B cell (primary cell): ENCODE results near the gene CCDC194. TPM values are rescaled to one million over a fixed set of nuclear protein-coding genes. Genes with fewer than 3 reads are reported as not detected.
"Not testable (repeated sequence)": the region's sequence is repeated elsewhere in the genome, so short reads cannot be mapped to it uniquely, and the experiment has no call there.

Source experiments
- ATAC-seq: fragments of 200-7000 bp; cut with Tn5 transposase; one replicate; pipeline ENCODE4 v1.10.0; 2021; ENCODE audit warnings: low read depth, mild to moderate bottlenecking, moderate number of reproducible peaks, moderate library complexity
- CTCF ChIA-PET: fragments of 350-600 bp; sonication (Branson Sonifier 250); formaldehyde crosslinking; loops from one replicate; lab custom pipeline; 2021; ENCODE audit warnings: antibody characterized with exemption, inconsistent platforms; lab: Charles Lee
- POLR2A ChIA-PET: fragments of 350-600 bp; sonication (Branson Sonifier 250); formaldehyde crosslinking; loops from one replicate; lab custom pipeline; 2021; ENCODE audit warnings: antibody characterized with exemption; lab: Charles Lee
- DNase-seq: peaks from one replicate; pipeline ENCODE4 v3.0.0; 2013
- H2AFZ ChIP-seq: 2 replicates; pipeline ENCODE4 v1.6.1; 2012; ENCODE audit warnings: mild to moderate bottlenecking, low read depth, low read length; ENCODE audit not compliant: insufficient read depth, poor library complexity, severe bottlenecking
- H3K27ac ChIP-seq, 2 donors: 1 replicate in 1 of 2; 2 replicates in 1 of 2; pipeline ENCODE4 v1.5.1; 2012 to 2013; ENCODE audit warnings: low read length in 2 of 2, mild to moderate bottlenecking in 2 of 2, moderate library complexity in 1 of 2
- H3K27me3 ChIP-seq, 4 experiments: fragments of 200-600 bp in 1 of 4; sonication (generic) in 1 of 4; replicated peaks in 1 of 4; 1 replicate in 2 of 4; 2 replicates in 2 of 4; pipeline versions ENCODE4 v1.6.1 to v1.7.0; 2013 to 2016; ENCODE audit warnings: low read length in 3 of 4, mild to moderate bottlenecking in 2 of 4, mixed read lengths in 1 of 4, moderate library complexity in 1 of 4; ENCODE audit not compliant: insufficient read depth in 4 of 4, control insufficient read depth in 3 of 4; ENCODE audit errors: control extremely low read depth in 1 of 4
- H3K36me3 ChIP-seq, 2 experiments: replicated peaks in 1 of 2; 1 replicate in 1 of 2; 2 replicates in 1 of 2; pipeline versions ENCODE4 v1.6.1 to v1.7.1; 2013; ENCODE audit warnings: low read length in 1 of 2; ENCODE audit not compliant: insufficient read depth in 2 of 2, control insufficient read depth in 1 of 2; ENCODE audit errors: control extremely low read depth in 1 of 2, extremely low read depth in 1 of 2
- H3K4me1 ChIP-seq, 2 donors: fragments of 200-600 bp in 1 of 2; sonication (generic) in 1 of 2; 1 replicate in 1 of 2; 2 replicates in 1 of 2; pipeline versions ENCODE4 v1.5.1 to v1.6.1; 2013 to 2017; ENCODE audit warnings: low read length in 2 of 2; ENCODE audit not compliant: control insufficient read depth in 2 of 2, insufficient read depth in 2 of 2
- H3K4me2 ChIP-seq: replicated peaks from 2 replicates; pipeline ENCODE3; 2012; ENCODE audit warnings: mild to moderate bottlenecking, low read depth, low read length; ENCODE audit not compliant: poor library complexity, severe bottlenecking
- H3K4me3 ChIP-seq, 5 experiments: fragments of 200-600 bp in 1 of 5; sonication (generic) in 1 of 5; 1 replicate in 3 of 5; 2 replicates in 2 of 5; pipeline versions ENCODE4 v1.5.1 to v1.7.0; 2011 to 2016; ENCODE audit warnings: low read length in 4 of 5, mild to moderate bottlenecking in 4 of 5, low read depth in 2 of 5, control low read depth in 1 of 5, moderate library complexity in 1 of 5; ENCODE audit not compliant: insufficient read depth in 1 of 5; ENCODE audit errors: control extremely low read depth in 1 of 5, extremely low read depth in 1 of 5
- H3K79me2 ChIP-seq: fragments of 200-600 bp; sonication (generic); one replicate; pipeline ENCODE4 v1.6.0; 2016; ENCODE audit warnings: low read length; ENCODE audit not compliant: control insufficient read depth, insufficient read depth
- H3K9ac ChIP-seq: fragments of 200-600 bp; sonication (generic); 2 replicates; pipeline ENCODE4 v1.6.1; 2017; ENCODE audit warnings: mild to moderate bottlenecking, low read length, moderate library complexity
- H3K9me3 ChIP-seq, 3 donors: one replicate each; pipeline versions ENCODE4 v1.6.1 to v1.7.1; 2013; ENCODE audit warnings: low read length in 2 of 3; ENCODE audit not compliant: control insufficient read depth in 2 of 3, insufficient read depth in 1 of 3; ENCODE audit errors: control extremely low read depth in 1 of 3
- H4K20me1 ChIP-seq: 2 replicates; pipeline ENCODE4 v1.6.0; 2012; ENCODE audit warnings: mild to moderate bottlenecking, low read length; ENCODE audit not compliant: insufficient read depth, control insufficient read depth, poor library complexity, severe bottlenecking
- H3K27ac Mint-ChIP-seq: one replicate; pipeline ENCODE4 v1.8.0; 2021; ENCODE audit warnings: mixed read lengths
- H3K27me3 Mint-ChIP-seq: one replicate; pipeline ENCODE4 v1.8.0; 2021; ENCODE audit warnings: mixed read lengths
- H3K4me1 Mint-ChIP-seq: one replicate; pipeline ENCODE4 v1.8.0; 2021; ENCODE audit warnings: mixed read lengths
- H3K4me3 Mint-ChIP-seq: one replicate; pipeline ENCODE4 v1.8.0; 2021; ENCODE audit warnings: mixed read lengths
- H3K9me3 Mint-ChIP-seq: one replicate; pipeline ENCODE4 v1.8.0; 2022; ENCODE audit warnings: mixed read lengths; ENCODE audit not compliant: insufficient read depth
- CTCF ChIP-seq: fragments of 200-600 bp; IDR thresholded peaks from one replicate; pipeline ENCODE4 v1.8.0; 2022; ENCODE audit warnings: antibody characterized with exemption, mild to moderate bottlenecking
- EZH2 ChIP-seq: IDR thresholded peaks from 2 replicates; pipeline ENCODE4 v1.6.1; 2012; ENCODE audit warnings: borderline replicate concordance, low read depth, mild to moderate bottlenecking, moderate library complexity, low read length; ENCODE audit not compliant: insufficient read depth, poor library complexity, severe bottlenecking
- WGBS: methylation state at CpG from one replicate; pipeline ENCODE4 v1.1.5; 2013; ENCODE audit warnings: missing lambda C conversion rate; ENCODE audit not compliant: insufficient coverage; 5-methylcytosine and 5-hydroxymethylcytosine counted together
- intact Hi-C: fragments of 100-400 bp; cut with micrococcal nuclease; formaldehyde crosslinking; loops from one replicate; pipeline ENCODE4 v1.10.0; 2022
- polyA plus RNA-seq: library from polyadenylated mRNA; depleted of rRNA; stranded (reverse); fragments of >200 nt; gene quantifications from 2 replicates; pipeline ENCODE4 v1.2.3, GENCODE V29; 2012
- total RNA-seq, 2 donors: library from RNA; stranded (reverse); fragments of 120-200 nt in 1 of 2; gene quantifications; 1 replicate in 1 of 2; 2 replicates in 1 of 2; pipeline versions ENCODE4 v1.2.3 to v1.2.4, GENCODE V29; 2013 to 2022

The CCDC194 gene
- total and polyA plus RNA-seq, 2 donors (not counting 1 experiment from before 2014, with no cell fraction given): 1.4 to 3.4 TPM

GRCh38 chr19:17370026-17370587 is 23.9 kb downstream of the CCDC194 start:
- ChIA-PET POLR2A (no interaction called here), CTCF (no interaction called here)
- peak overlapping the region; percentile 58 for H3K4me3 Mint-ChIP-seq
- TF ChIP-seq EZH2 (no peak), CTCF (no peak)
- peak overlapping the region in 1 of 2 donors; percentile 31 for H3K27ac ChIP-seq
- H3K4me1 ChIP-seq: peaks cover 18 to 34% of the 10 kb centered on the region in 2 donors
- no peak overlapping the region for H3K9ac ChIP-seq
- no peak overlapping the region for H3K4me3 ChIP-seq
- H3K27ac Mint-ChIP-seq: peak overlapping the region; percentile 12
- peaks cover 0 to 37% (median 13%) of the 10 kb centered on the region in 4 experiments for H3K27me3 ChIP-seq
- H4K20me1 ChIP-seq: no peaks in the 10 kb centered on the region
- no peaks in the 10 kb centered on the region for H3K9me3 Mint-ChIP-seq
- H3K79me2 ChIP-seq: no peaks in the 10 kb centered on the region
- no peak overlapping the region for H2AFZ ChIP-seq
- ATAC-seq (peak; percentile 92), DNase-seq (peak; percentile 86)
- intact Hi-C loops: no loop called here
- no peaks in the 10 kb centered on the region for H3K36me3 ChIP-seq
- peaks cover 25% of the 10 kb centered on the region for H3K27me3 Mint-ChIP-seq
- H3K4me2 ChIP-seq: peak overlapping the region; percentile 54
- H3K9me3 ChIP-seq: peaks cover 0 to 9% (median 0%) of the 10 kb centered on the region in 3 donors
- H3K4me1 Mint-ChIP-seq: peaks cover 21% of the 10 kb centered on the region
- WGBS: 0% methylated on average over 3 of the region's 8 CpGs

GRCh38 chr19:17365361-17365760 is 28.6 kb downstream of the CCDC194 start:
- H3K4me3 ChIP-seq: no peak overlapping the region
- H3K4me1 ChIP-seq: peaks cover 15 to 22% of the 10 kb centered on the region in 2 donors
- H3K27ac Mint-ChIP-seq: no peak overlapping the region
- H3K9me3 Mint-ChIP-seq: no peaks in the 10 kb centered on the region
- H3K79me2 ChIP-seq: no peaks in the 10 kb centered on the region
- no peaks in the 10 kb centered on the region for H4K20me1 ChIP-seq
- peaks cover 0 to 32% (median 14%) of the 10 kb centered on the region in 4 experiments for H3K27me3 ChIP-seq
- H3K9ac ChIP-seq: no peak overlapping the region
- H2AFZ ChIP-seq: no peak overlapping the region
- CTCF ChIA-PET: interaction anchor here (0.9 to 1.8 kb wide), 4 partner anchors 11 to 89 kb away, joined by 3 to 5 read pairs (median 4); partner anchors contain the start of gene PLVAP
- TF ChIP-seq CTCF (no peak), EZH2 (no peak)
- intact Hi-C loops: no loop called here
- H3K9me3 ChIP-seq: no peaks in the 10 kb centered on the region
- DNase-seq (no peak), ATAC-seq (no peak)
- POLR2A ChIA-PET: interaction anchor here (0.7 kb wide), 1 partner anchor 9 kb away, joined by 14 read pairs; no protein-coding TSS in a partner anchor
- no peaks in the 10 kb centered on the region for H3K36me3 ChIP-seq
- no peak overlapping the region for H3K4me2 ChIP-seq
- no peak overlapping the region for H3K4me3 Mint-ChIP-seq
- no peak overlapping the region for H3K27ac ChIP-seq
- H3K27me3 Mint-ChIP-seq: peaks cover 37% of the 10 kb centered on the region
- WGBS: 97% methylated on average over 21 of the region's 22 CpGs
- peaks cover 13% of the 10 kb centered on the region for H3K4me1 Mint-ChIP-seq

GRCh38 chr19:17363852-17364605 is 30.0 kb downstream of the CCDC194 start:
- H3K9ac ChIP-seq, H3K9me3 ChIP-seq, H3K27ac Mint-ChIP-seq, DNase-seq, H3K4me1 ChIP-seq, H3K4me2 ChIP-seq, ATAC-seq, H4K20me1 ChIP-seq, H3K9me3 Mint-ChIP-seq, H3K27ac ChIP-seq, H2AFZ ChIP-seq, H3K36me3 ChIP-seq, H3K4me1 Mint-ChIP-seq, H3K4me3 ChIP-seq, H3K79me2 ChIP-seq, H3K4me3 Mint-ChIP-seq, intact Hi-C loops: not testable (repeated sequence)
- H3K27me3 Mint-ChIP-seq: peaks cover 36% of the 10 kb centered on the region
- H3K27me3 ChIP-seq: peaks cover 0 to 32% (median 14%) of the 10 kb centered on the region in 4 experiments
- ChIA-PET CTCF (interaction anchor here (1.0 to 1.8 kb wide), 2 partner anchors 18 to 90 kb away, joined by 3 to 5 read pairs; no protein-coding TSS in a partner anchor), POLR2A (interaction anchor here (0.6 kb wide), 1 partner anchor 9 kb away, joined by 8 read pairs; no protein-coding TSS in a partner anchor)
- 99% methylated on average over 8 of the region's 20 CpGs for WGBS
